Spleen (tissue), 7 donors: Measurements from ENCODE around the gene TRIM14.

Experiments used
- POLR2A ChIP-seq, 3 donors: fragments of 450-650 bp; IDR thresholded peaks; one replicate each; pipeline ENCODE4 v1.5.1; 2017; ENCODE audit warnings: antibody characterized with exemption in 3 of 3, mild to moderate bottlenecking in 1 of 3
- POLR2AphosphoS5 ChIP-seq, 3 donors: sonication (generic); formaldehyde crosslinking; IDR thresholded peaks; one replicate each; pipeline ENCODE4 v1.5.1; 2017; ENCODE audit warnings: antibody characterized with exemption in 3 of 3
- TF ChIP-seq, protein P1 (sequence below), 11 experiments: fragments of 200-600 bp in 7 of 11; fragments of 450-650 bp in 4 of 11; sonication (generic) in 4 of 11; IDR thresholded peaks in 8 of 11; conservative IDR thresholded peaks in 3 of 11; 1 replicate in 7 of 11; 2 replicates in 4 of 11; pipeline versions ENCODE4 v1.4.0 to v1.8.0; 2016 to 2021; ENCODE audit warnings: antibody characterized with exemption in 11 of 11, inconsistent platforms in 4 of 11, mild to moderate bottlenecking in 1 of 11
- donor health status: DM: no; HTN: no; CAD: no; lungs with moderate emphysema.
- donor health status: DM: no; HTN: no; CAD: no.
- donor health status: DM: no; HTN: no; CAD: no.

DNA sequence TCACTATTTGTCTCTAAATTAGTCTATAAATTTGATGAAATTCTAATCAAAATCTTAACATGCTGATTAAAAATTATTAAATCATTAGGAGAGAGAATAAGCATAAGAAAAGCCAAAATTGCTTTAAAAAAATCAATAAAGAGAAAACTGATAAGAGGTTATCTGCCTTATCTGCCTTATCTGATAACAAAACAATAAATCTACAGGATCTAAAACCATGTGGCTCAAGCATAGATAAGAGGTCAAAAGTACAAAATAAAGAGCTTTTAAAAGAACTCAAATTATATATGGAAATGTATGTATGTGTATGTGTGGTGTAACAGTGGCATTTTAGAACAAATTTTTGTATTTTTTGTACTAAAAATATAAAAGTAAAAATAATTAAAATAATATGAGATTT lies 18.6 kb downstream of the TRIM14 start:
- TF ChIP-seq, protein P1, sequence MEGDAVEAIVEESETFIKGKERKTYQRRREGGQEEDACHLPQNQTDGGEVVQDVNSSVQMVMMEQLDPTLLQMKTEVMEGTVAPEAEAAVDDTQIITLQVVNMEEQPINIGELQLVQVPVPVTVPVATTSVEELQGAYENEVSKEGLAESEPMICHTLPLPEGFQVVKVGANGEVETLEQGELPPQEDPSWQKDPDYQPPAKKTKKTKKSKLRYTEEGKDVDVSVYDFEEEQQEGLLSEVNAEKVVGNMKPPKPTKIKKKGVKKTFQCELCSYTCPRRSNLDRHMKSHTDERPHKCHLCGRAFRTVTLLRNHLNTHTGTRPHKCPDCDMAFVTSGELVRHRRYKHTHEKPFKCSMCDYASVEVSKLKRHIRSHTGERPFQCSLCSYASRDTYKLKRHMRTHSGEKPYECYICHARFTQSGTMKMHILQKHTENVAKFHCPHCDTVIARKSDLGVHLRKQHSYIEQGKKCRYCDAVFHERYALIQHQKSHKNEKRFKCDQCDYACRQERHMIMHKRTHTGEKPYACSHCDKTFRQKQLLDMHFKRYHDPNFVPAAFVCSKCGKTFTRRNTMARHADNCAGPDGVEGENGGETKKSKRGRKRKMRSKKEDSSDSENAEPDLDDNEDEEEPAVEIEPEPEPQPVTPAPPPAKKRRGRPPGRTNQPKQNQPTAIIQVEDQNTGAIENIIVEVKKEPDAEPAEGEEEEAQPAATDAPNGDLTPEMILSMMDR (IDR thresholded peaks at IDR 0.05 in 8 of 11, conservative IDR thresholded peaks at IDR 0.05 in 3 of 11): no peak
- TF ChIP-seq POLR2AphosphoS5 (IDR thresholded peaks at IDR 0.05) (no peak), POLR2A (IDR thresholded peaks at IDR 0.05) (no peak)
